ENCODE measurements around the gene DPP8.

Gene DPP8

GRCh38 chr15:65423976-65424679 is 93.4 kb downstream of the DPP8 start:
- DNase-seq (ENCODE audit: low spot score) = no peak

- DNase-seq (ENCODE audit: low spot score) = no peak
Measured at GRCh38 chr15:65423150-65423975, 94.1 kb downstream of the DPP8 start.

GRCh38 chr15:65421360-65422215 is 95.9 kb downstream of the DPP8 start:
- DNase-seq (ENCODE audit: low spot score) = peak; percentile 79

GRCh38 chr15:65420975-65421359 is 96.5 kb downstream of the DPP8 start:
- DNase-seq (ENCODE audit: low spot score) = no peak

- no peak for DNase-seq (ENCODE audit: low spot score)
Measured at GRCh38 chr15:65418596-65418995, 98.9 kb downstream of the DPP8 start.

- DNase-seq (ENCODE audit: low spot score) = peak; percentile 77
Measured at GRCh38 chr15:65416845-65417416, 100.6 kb downstream of the DPP8 start.

GRCh38 chr15:65414841-65415621 is 102.5 kb downstream of the DPP8 start:
- DNase-seq (ENCODE audit: low spot score) = peak; percentile 83

GRCh38 chr15:65413760-65414144 is 103.7 kb downstream of the DPP8 start:
- DNase-seq (ENCODE audit: low spot score) = no peak

GRCh38 chr15:65413051-65413759 is 104.3 kb downstream of the DPP8 start:
- DNase-seq (ENCODE audit: low spot score) = no peak

GRCh38 chr15:65412556-65412955 is 104.9 kb downstream of the DPP8 start:
- DNase-seq (ENCODE audit: low spot score) = no peak

- DNase-seq (ENCODE audit: low spot score) = no peak
Measured at GRCh38 chr15:65411465-65412071, 105.9 kb downstream of the DPP8 start.

GRCh38 chr15:65410972-65411371 is 106.5 kb downstream of the DPP8 start:
- no peak for DNase-seq (ENCODE audit: low spot score)

- DNase-seq (ENCODE audit: low spot score) = no peak
Measured at GRCh38 chr15:65410036-65410435, 107.5 kb downstream of the DPP8 start.

- no peak for DNase-seq (ENCODE audit: low spot score)
Measured at GRCh38 chr15:65409036-65409631, 108.4 kb downstream of the DPP8 start.

- no peak for DNase-seq (ENCODE audit: low spot score)
Measured at GRCh38 chr15:65408324-65409035, 109.0 kb downstream of the DPP8 start.

GRCh38 chr15:65406424-65407000 is 111.0 kb downstream of the DPP8 start:
- no peak for DNase-seq (ENCODE audit: low spot score)

- peak; percentile 64 for DNase-seq (ENCODE audit: low spot score)
Measured at GRCh38 chr15:65405791-65406423, 111.6 kb downstream of the DPP8 start.

- DNase-seq (ENCODE audit: low spot score) = no peak
Measured at GRCh38 chr15:65404186-65404872, 113.2 kb downstream of the DPP8 start.
